Ovary (tissue), 9 donors: Measurements from ENCODE around the gene RYR2. TPM values are rescaled to one million over a fixed set of nuclear protein-coding genes. Genes with fewer than 3 reads are reported as not detected.

Experiments used
- DNase-seq, 5 donors: peaks; one replicate each; pipeline ENCODE4 v3.0.0-alpha.2; 2019 to 2020
- H3K27ac ChIP-seq, 2 donors: fragments of 200-600 bp; one replicate each; pipeline versions ENCODE4 v1.5.1 to v1.8.0; 2019 to 2022
- H3K27me3 ChIP-seq: fragments of 200-600 bp; one replicate; pipeline ENCODE4 v1.8.0; 2022
- H3K36me3 ChIP-seq: fragments of 200-600 bp; sonication (generic); one replicate; pipeline ENCODE4 v1.5.1; 2019
- H3K4me1 ChIP-seq: one replicate; pipeline ENCODE4 v1.8.1; 2013; ENCODE audit warnings: mild to moderate bottlenecking, moderate library complexity; ENCODE audit not compliant: insufficient read depth
- H3K4me3 ChIP-seq: fragments of 200-600 bp; sonication (generic); one replicate; pipeline ENCODE4 v1.5.1; 2017
- H3K9me3 ChIP-seq, 2 donors: fragments of 200-600 bp in 1 of 2; sonication (generic) in 1 of 2; one replicate each; pipeline versions ENCODE4 v1.5.1 to v1.8.1; 2013 to 2019; ENCODE audit warnings: mild to moderate bottlenecking in 1 of 2, moderate library complexity in 1 of 2
- EP300 ChIP-seq: sonication (generic); formaldehyde crosslinking; IDR thresholded peaks from one replicate; pipeline ENCODE4 v1.6.1; 2017; ENCODE audit warnings: antibody characterized with exemption
- POLR2A ChIP-seq: fragments of 450-650 bp; IDR thresholded peaks from one replicate; pipeline ENCODE4 v1.6.1; 2017; ENCODE audit warnings: antibody characterized with exemption, mild to moderate bottlenecking, moderate library complexity
- WGBS, 3 donors: extraction: QIAGEN DNeasy Blood & Tissue Kit in 1 of 3; methylation state at CpG; one replicate each; pipeline versions ENCODE4 v1.1.5 to v1.1.7; 2013 to 2017; 5-methylcytosine and 5-hydroxymethylcytosine counted together
- intact Hi-C, 4 donors: fragments of 100-400 bp; cut with DNase I; formaldehyde crosslinking; loops; one replicate each; pipeline versions ENCODE4 v1.11.0 to v1.15.1; 2022 to 2023
- polyA plus RNA-seq, 2 donors: library from polyadenylated mRNA; stranded (reverse); fragments of 200-250 nt in 1 of 2; fragments of 350-450 nt in 1 of 2; fragmentation: Illumina TruSeq in 1 of 2; extraction: RNeasy Lipid Tissue Mini Kit (QIAGEN cat#74804) in 1 of 2; gene quantifications; one replicate each; pipeline ENCODE4 v1.2.3, GENCODE V29; 2013 to 2014
- total RNA-seq, 7 donors: library from RNA; depleted of rRNA in 2 of 7; stranded (reverse); fragments of >200 nt in 2 of 7; fragmentation: NEBNext Ultra II Directional in 3 of 7; extraction: Animal tissue kit (Norgen Biotek cat#: 25700) in 3 of 7; gene quantifications; one replicate each; pipeline versions ENCODE4 v1.1.0 to v1.2.4, GENCODE V29; 2016 to 2023
- TF ChIP-seq, protein P1 (sequence below), 3 donors: fragments of 450-650 bp in 2 of 3; fragments of 200-600 bp in 1 of 3; IDR thresholded peaks; one replicate each; pipeline versions ENCODE4 v1.5.1 to v1.8.0; 2016 to 2022; ENCODE audit warnings: antibody characterized with exemption in 3 of 3, mild to moderate bottlenecking in 1 of 3
- donor health status: DM: no; HTN: no; CAD: no; lungs with moderate emphysema.
- donor health status: DM: no; HTN: no; CAD: no.
- donor health status: Bipolar disorder and iron deficiency.
- donor health status: DM: yes; HTN: yes; CAD: no.
- donor health status: DM: no; HTN: no; CAD: no.
- donor health status: DM: yes; HTN: yes; CAD: no.

Gene RYR2
- total and polyA plus RNA-seq, 9 donors, result 3.0 to 13.8 (median 5.4) TPM

DNA sequence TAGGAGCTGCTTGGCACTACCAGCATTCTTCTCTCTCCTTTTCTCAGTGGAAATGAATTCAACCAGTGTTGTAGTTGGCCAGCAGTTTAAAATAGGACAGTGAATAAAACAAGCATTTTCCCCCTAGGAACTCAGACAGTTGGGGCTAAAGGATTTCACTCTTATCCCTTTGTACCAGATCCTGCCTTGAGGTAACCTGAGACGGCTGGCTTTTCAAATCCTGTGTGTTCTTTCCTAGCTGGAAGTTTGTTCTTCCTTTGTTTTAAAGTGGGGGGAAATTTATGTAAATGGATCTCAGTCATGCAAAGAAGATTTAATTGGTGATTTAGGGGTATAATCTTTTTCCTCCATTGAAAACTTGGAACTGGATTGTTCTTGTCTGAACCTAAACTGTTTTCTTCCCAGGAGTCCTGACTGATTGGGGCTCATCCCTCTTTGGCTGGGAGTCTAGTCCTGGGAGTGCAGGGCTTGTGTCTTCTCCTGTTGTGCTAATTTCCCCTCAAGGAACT is 825.5 kb downstream of the RYR2 start:
- 67 to 87% (median 85%) methylated on average over 1 of the region's 1 CpG for WGBS, 3 donors
- Histone ChIP-seq H3K36me3 (no peaks in the 10 kb centered on the region), H3K9me3 (no peaks in the 10 kb centered on the region), H3K27me3 (no peaks in the 10 kb centered on the region), H3K4me3 (no peak overlapping the region), H3K27ac (no peak overlapping the region), H3K4me1 (peaks cover 2% of the 10 kb centered on the region)
- intact Hi-C loops, result no loop called here
- TF ChIP-seq, protein P1, sequence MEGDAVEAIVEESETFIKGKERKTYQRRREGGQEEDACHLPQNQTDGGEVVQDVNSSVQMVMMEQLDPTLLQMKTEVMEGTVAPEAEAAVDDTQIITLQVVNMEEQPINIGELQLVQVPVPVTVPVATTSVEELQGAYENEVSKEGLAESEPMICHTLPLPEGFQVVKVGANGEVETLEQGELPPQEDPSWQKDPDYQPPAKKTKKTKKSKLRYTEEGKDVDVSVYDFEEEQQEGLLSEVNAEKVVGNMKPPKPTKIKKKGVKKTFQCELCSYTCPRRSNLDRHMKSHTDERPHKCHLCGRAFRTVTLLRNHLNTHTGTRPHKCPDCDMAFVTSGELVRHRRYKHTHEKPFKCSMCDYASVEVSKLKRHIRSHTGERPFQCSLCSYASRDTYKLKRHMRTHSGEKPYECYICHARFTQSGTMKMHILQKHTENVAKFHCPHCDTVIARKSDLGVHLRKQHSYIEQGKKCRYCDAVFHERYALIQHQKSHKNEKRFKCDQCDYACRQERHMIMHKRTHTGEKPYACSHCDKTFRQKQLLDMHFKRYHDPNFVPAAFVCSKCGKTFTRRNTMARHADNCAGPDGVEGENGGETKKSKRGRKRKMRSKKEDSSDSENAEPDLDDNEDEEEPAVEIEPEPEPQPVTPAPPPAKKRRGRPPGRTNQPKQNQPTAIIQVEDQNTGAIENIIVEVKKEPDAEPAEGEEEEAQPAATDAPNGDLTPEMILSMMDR (IDR thresholded peaks at IDR 0.05), result no peak
- no peak for TF ChIP-seq POLR2A
- no peak for TF ChIP-seq EP300
- DNase-seq, result no peak

DNA sequence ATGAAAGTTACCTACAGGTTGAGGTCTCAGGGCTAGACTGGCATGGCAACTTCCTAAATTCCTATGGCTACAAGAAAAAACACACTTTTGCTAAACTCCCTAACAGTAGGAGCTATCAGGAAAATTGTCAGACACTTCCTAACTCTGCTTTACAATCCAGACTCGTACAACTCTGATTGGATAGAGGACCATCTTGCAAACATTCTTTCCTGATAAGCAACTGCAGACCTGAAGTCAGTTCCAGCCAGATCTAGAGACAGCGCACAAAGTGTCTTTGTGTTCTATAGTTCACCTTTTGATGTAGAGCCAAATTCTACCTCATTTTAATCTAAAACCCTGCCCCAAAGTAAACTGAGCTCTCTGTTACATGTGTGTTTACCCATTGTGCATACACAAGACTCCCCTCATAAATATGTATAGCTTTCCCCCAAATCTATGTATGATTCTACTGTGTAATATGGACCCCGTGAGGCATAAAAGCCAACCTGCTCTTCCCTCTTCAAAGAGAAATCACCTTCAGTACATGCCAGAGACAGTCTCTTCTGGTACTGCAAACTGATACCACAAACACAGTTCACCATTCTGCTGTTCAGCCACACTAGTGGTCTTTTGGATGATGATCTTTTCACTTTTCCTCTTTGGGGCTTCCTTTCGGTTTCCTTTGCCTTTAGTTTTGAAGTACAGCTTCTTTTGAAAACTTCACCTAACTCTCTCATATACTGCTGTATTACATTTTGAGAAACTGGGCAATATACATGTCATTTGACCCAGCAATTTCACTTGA is 827.0 kb downstream of the RYR2 start:
- DNase-seq, result no peak
- Histone ChIP-seq H3K27ac (no peak overlapping the region), H3K27me3 (no peaks in the 10 kb centered on the region), H3K36me3 (no peaks in the 10 kb centered on the region), H3K9me3 (no peaks in the 10 kb centered on the region), H3K4me3 (no peak overlapping the region), H3K4me1 (peaks cover 2% of the 10 kb centered on the region)
- intact Hi-C loops, result no loop called here
- WGBS, 3 donors, result 73 to 75% (median 73%) methylated on average over 4 of the region's 4 CpGs
- TF ChIP-seq POLR2A (no peak), EP300 (no peak)
- TF ChIP-seq, protein P1 (IDR thresholded peaks at IDR 0.05), result no peak

DNA sequence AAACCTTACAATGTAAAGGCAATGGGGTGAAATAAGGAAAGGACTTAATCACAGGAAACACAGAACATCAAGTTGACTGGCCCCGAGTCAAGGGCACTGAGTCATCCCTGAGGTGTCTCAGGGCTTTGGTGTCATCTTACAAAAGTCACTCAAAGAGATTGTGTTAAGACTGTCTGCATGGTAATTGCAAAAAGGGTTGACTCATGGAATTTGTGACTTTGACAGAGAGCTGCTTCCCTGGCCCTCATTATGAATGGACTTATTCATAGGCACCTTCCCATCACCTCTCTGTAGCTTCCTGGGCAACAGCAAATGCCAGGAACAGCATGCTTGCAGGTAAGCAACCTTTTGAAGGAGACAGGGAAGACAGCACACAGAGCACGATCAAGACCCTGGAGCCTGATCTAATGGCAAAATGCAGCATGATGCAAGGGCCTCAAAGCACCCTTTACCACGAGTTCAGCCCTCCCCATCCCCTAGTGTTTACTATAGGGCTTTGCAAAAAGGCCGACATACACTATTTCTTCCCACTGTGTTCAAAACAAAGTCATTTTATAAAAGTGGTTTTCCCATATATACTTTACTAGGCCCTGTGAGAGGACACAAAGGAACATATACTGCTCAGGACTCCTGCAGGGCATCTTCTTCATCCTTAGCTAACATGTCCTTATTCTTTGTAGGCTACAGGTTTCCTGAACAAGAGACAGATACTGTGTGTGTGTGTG is 831.7 kb downstream of the RYR2 start:
- Histone ChIP-seq H3K9me3 (no peaks in the 10 kb centered on the region), H3K27ac (no peak overlapping the region), H3K4me3 (no peak overlapping the region), H3K27me3 (no peaks in the 10 kb centered on the region), H3K36me3 (no peaks in the 10 kb centered on the region), H3K4me1 (no peaks in the 10 kb centered on the region)
- 72 to 78% (median 77%) methylated on average over 4 of the region's 4 CpGs for WGBS, 3 donors
- TF ChIP-seq, protein P1 (IDR thresholded peaks at IDR 0.05), result no peak
- TF ChIP-seq POLR2A, result no peak
- TF ChIP-seq EP300, result no peak
- intact Hi-C loops, result no loop called here
- DNase-seq, result no peak

DNA sequence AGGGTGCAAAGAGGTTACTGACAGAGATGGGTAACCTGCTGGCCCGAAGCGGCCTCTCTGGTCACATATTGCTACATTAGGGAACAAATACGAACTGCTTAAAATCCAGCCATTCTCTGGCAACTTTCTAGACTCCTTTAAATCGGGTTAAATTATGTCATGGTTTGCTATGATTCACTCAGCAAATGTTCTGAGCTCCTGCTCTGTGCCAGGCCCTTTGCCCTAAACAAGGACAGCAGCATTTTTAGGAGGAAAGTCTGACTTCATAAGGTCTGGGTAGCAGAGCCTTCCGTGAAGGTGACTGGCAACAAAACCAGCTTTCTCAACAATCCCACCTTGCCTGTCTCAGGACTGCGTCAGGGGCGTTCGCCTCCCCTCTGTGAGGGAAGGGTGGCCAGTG is 833.3 kb downstream of the RYR2 start:
- TF ChIP-seq, protein P1 (IDR thresholded peaks at IDR 0.05), result no peak
- TF ChIP-seq EP300, result no peak
- TF ChIP-seq POLR2A, result no peak
- Histone ChIP-seq H3K4me1 (no peaks in the 10 kb centered on the region), H3K4me3 (no peak overlapping the region), H3K27me3 (no peaks in the 10 kb centered on the region), H3K9me3 (no peaks in the 10 kb centered on the region), H3K27ac (no peak overlapping the region), H3K36me3 (no peaks in the 10 kb centered on the region)
- DNase-seq, result no peak
- WGBS, 3 donors, result 83 to 91% (median 90%) methylated on average over 8 of the region's 8 CpGs
- intact Hi-C loops, result no loop called here
